Astrocyte of the spinal cord (primary cell): ENCODE measurements around the gene CSGALNACT2.

ENCODE experiments used
- DNase-seq: peaks from one replicate; pipeline ENCODE4 v3.0.0; 2011; ENCODE audit warnings: low read depth, low spot score
- H3K4me3 ChIP-seq: 2 replicates; pipeline ENCODE4 v1.5.1; 2011; ENCODE audit warnings: low read depth, mild to moderate bottlenecking, low read length, moderate library complexity
- CTCF ChIP-seq: IDR thresholded peaks from 2 replicates; pipeline ENCODE4 v1.5.1; 2012; ENCODE audit warnings: low read depth, mild to moderate bottlenecking, low read length, inconsistent platforms
- in situ Hi-C: cut with HindIII; loops from 2 replicates; pipeline ENCODE4 v1.10.0; 2017; ENCODE audit warnings: low sequenced_read_pairs

CSGALNACT2 gene

GRCh38 chr10:43226441-43226840, 88.2 kb downstream of the CSGALNACT2 start:
- no peak overlapping the region for H3K4me3 ChIP-seq
- DNase-seq: no peak
- in situ Hi-C loops: no loop called here
- TF ChIP-seq CTCF: no peak

- TF ChIP-seq CTCF: no peak
- H3K4me3 ChIP-seq: no peak overlapping the region
- in situ Hi-C loops: no loop called here
- DNase-seq: no peak
These were observed 88.9 kb downstream of the CSGALNACT2 start for GRCh38 chr10:43226851-43227845.

- in situ Hi-C loops: no loop called here
- no peak for TF ChIP-seq CTCF
- no peak for DNase-seq
- no peak overlapping the region for H3K4me3 ChIP-seq
These were observed 89.9 kb downstream of the CSGALNACT2 start for GRCh38 chr10:43227911-43228782.

- no peak for TF ChIP-seq CTCF
- in situ Hi-C loops: no loop called here
- H3K4me3 ChIP-seq: no peak overlapping the region
- no peak for DNase-seq
These were observed 90.5 kb downstream of the CSGALNACT2 start for GRCh38 chr10:43228783-43229207.

GRCh38 chr10:43229208-43230061, 91.2 kb downstream of the CSGALNACT2 start:
- H3K4me3 ChIP-seq: no peak overlapping the region
- DNase-seq: no peak
- in situ Hi-C loops: no loop called here
- TF ChIP-seq CTCF: no peak
